ENCODE results near the gene NDUFAF8. TPM values are rescaled to one million over a fixed set of nuclear protein-coding genes. Genes with fewer than 3 reads are reported as not detected.

The NDUFAF8 gene
- total RNA-seq, 1 donor from 2014 or later = 31.6 TPM

DNA sequence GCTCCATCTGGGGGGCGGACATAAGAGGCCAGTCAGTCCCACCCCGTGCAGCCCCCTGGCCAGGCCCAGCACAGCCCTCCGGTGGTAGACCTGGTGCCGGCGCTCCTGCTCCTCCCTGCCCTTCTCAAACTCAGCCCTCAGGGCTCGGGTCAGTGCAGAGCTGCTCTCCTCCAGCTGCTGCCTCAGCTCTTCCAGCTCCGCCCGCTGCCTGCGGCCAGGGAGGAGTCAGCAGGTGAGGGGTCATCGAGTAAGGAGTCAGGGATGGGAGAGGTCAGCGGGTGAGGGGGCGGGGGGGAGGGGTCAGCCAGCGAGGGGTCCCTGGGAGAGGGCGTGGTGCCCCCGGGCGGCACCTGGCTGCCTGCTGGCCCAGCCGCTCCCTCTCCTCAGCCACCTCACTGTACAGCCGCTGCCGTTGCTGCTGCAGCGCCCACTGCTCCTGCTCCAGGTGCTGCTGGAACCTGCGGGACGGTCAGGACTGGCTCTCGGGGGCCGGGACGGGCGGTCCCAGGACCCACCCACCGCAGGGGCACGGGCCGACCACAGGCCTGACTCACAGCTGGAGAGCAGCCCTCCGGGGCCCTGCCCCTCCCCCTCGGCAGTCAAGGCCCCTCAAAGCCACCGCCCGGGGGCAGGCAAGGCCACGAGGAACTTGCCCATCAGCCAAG is 46.6 kb upstream of the NDUFAF8 start:
- no peaks in the 10 kb centered on the region for H3K27me3 ChIP-seq (ENCODE audit: control insufficient read depth, insufficient read depth, low read length)
- FAIRE-seq (no peak), DNase-seq (ENCODE audit: low read depth) (no peak)
- TF ChIP-seq, protein P1, sequence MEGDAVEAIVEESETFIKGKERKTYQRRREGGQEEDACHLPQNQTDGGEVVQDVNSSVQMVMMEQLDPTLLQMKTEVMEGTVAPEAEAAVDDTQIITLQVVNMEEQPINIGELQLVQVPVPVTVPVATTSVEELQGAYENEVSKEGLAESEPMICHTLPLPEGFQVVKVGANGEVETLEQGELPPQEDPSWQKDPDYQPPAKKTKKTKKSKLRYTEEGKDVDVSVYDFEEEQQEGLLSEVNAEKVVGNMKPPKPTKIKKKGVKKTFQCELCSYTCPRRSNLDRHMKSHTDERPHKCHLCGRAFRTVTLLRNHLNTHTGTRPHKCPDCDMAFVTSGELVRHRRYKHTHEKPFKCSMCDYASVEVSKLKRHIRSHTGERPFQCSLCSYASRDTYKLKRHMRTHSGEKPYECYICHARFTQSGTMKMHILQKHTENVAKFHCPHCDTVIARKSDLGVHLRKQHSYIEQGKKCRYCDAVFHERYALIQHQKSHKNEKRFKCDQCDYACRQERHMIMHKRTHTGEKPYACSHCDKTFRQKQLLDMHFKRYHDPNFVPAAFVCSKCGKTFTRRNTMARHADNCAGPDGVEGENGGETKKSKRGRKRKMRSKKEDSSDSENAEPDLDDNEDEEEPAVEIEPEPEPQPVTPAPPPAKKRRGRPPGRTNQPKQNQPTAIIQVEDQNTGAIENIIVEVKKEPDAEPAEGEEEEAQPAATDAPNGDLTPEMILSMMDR (IDR thresholded peaks at IDR 0.05; ENCODE audit: insufficient read depth, low read length, severe bottlenecking) = no peak
- H3K36me3 ChIP-seq (ENCODE audit: control insufficient read depth, insufficient read depth, low read length) = no peaks in the 10 kb centered on the region
- no peak overlapping the region for H3K4me3 ChIP-seq (ENCODE audit: low read depth, low read length)

DNA sequence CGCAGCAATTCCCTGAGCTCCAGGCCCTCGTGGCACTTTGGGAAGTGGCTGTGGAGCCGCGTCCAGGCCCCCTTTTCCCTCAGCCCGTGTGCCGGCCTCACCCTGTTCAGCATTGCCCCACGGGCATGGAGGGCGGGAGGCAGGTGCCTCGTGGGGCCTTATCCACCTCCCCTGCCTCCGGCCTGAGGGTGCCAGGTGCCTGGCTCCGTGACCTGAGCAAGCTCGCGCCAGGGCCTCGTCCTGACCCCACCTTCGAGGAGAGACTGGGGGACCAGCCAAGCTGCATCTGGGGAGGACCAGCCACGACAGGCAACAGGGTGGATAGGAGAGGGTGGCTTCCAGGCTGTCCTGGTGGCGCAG is 46.1 kb upstream of the NDUFAF8 start:
- no peaks in the 10 kb centered on the region for H3K36me3 ChIP-seq (ENCODE audit: control insufficient read depth, insufficient read depth, low read length)
- H3K4me3 ChIP-seq (ENCODE audit: low read depth, low read length) = no peak overlapping the region
- no peak for DNase-seq (ENCODE audit: low read depth)
- no peak for FAIRE-seq
- TF ChIP-seq, protein P1 (IDR thresholded peaks at IDR 0.05; ENCODE audit: insufficient read depth, low read length, severe bottlenecking) = no peak
- no peaks in the 10 kb centered on the region for H3K27me3 ChIP-seq (ENCODE audit: control insufficient read depth, insufficient read depth, low read length)

DNA sequence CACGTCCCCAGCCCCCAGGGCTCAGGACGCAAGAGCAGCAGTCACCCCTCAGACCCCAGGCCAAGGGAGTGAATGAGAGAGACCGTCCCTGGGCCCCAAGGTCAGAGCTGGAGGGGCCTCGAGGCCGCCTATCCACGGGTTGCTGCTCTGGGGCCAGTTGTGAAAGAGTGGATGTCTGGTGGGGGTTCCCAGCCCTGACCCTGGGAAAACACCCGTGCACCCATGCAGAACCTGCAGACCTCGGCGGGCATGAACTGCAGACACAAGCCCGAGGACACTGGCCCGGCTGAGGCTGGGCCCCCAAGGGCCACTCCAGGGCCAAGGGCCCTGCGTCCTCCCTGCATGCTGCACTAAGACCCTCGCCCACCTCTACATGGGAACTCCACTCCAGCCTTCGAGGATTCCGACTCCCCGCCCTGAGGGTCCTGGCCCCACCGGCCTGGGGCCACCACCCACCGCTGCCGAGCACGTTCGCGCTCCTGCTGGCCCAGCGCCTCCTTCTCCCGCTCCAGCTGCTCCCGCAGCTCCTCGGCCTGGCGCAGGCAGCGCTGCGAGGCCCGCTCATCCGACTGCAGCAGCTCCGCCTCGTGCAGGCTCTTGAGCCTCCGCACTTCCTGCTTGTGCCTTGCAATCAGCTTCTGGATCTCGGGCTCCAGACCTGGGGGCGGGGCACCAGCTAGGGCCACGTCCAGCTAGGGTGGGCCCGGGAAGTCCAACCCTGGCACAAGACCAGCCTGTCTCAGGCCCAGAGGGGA is 45.5 kb upstream of the NDUFAF8 start:
- TF ChIP-seq, protein P1 (IDR thresholded peaks at IDR 0.05; ENCODE audit: insufficient read depth, low read length, severe bottlenecking) = no peak
- H3K4me3 ChIP-seq (ENCODE audit: low read depth, low read length) = no peak overlapping the region
- peaks cover under 1% of the 10 kb centered on the region for H3K36me3 ChIP-seq (ENCODE audit: control insufficient read depth, insufficient read depth, low read length)
- FAIRE-seq = no peak
- DNase-seq (ENCODE audit: low read depth) = no peak
- H3K27me3 ChIP-seq (ENCODE audit: control insufficient read depth, insufficient read depth, low read length) = no peaks in the 10 kb centered on the region

DNA sequence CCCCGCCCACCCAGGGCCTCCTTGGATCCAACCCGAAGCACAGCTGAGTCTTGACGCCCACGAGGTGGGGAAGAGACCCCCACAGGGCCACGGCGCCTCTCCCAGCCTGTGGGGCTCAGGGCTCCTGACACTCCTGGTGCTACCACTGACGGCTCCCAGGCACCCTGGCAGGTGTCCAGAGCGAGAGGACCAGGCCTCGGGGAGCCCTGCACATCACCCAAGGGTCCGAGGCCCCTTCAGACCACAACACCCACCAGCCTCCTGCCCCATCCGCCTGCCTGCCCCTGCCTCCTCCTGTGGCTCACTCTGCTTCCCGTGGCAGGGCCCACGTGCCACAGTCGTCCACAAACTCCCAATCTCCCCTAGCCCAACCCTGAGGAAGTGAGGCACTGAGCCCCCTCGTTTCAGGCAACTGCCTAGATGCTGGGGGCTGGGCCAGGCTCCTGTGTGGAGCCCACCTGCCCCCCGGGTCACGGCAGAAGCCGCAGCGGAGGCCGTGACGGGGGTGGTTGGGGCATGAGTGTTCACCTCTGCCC is 44.8 kb upstream of the NDUFAF8 start:
- Histone ChIP-seq H3K36me3 (ENCODE audit: control insufficient read depth, insufficient read depth, low read length) (peaks cover 1% of the 10 kb centered on the region), H3K27me3 (ENCODE audit: control insufficient read depth, insufficient read depth, low read length) (no peaks in the 10 kb centered on the region), H3K4me3 (ENCODE audit: low read depth, low read length) (no peak overlapping the region)
- FAIRE-seq (no peak), DNase-seq (ENCODE audit: low read depth) (no peak)
- TF ChIP-seq, protein P1 (IDR thresholded peaks at IDR 0.05; ENCODE audit: insufficient read depth, low read length, severe bottlenecking) = no peak

DNA sequence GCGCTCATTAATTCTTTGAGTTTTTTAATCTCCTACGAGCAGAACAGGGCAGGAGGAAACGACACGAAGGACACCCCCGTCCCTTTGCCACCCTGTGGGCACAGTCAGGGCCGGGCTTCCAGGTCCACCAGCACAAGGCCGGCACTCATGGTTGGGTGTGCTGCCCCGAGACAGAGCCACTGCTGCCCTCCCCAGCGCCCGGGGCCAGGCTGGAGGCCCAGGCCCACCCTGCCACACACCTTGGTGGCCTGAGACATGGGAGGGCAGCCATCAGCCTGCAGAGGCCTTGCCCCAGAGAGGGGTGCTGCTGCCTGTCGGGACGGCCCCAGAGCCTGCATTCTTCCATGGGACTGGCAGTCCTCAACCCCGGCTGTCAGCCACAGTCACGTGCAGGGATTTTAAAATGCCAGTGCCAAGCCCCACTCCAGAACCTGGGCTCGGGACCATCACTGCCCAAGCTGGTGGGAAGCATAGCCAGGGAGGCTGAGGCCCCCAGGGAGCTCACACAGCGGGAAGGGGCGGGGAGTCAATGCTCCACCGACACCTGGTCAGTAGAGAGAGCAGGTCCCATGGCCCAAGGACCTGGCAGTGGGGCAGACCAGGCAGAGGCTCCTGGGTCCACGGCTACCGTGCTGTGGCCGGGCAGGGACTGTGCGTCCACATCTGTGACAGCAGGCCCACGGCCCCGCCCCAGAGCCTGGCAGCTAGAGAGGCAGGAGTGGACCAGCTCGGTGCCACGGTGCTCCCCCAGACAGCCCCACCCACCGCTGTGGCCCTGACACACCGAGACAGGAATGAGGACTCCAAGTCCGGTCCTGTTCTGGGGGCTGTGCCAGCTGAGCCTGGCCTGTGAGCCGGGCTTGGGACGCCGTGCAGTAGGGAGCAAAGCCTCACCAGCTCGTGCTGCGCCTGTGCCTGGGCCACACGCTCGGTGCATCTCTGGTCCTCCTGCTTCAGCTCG is 43.9 kb upstream of the NDUFAF8 start:
- Histone ChIP-seq H3K36me3 (ENCODE audit: control insufficient read depth, insufficient read depth, low read length) (peaks cover 1% of the 10 kb centered on the region), H3K4me3 (ENCODE audit: low read depth, low read length) (no peak overlapping the region), H3K27me3 (ENCODE audit: control insufficient read depth, insufficient read depth, low read length) (no peaks in the 10 kb centered on the region)
- FAIRE-seq (no peak), DNase-seq (ENCODE audit: low read depth) (peak; percentile 8)
- TF ChIP-seq, protein P1 (IDR thresholded peaks at IDR 0.05; ENCODE audit: insufficient read depth, low read length, severe bottlenecking) = no peak

Data from bronchial epithelial cell (primary cell).